Body of pancreas (tissue), 4 donors: ENCODE data around the gene SEC14L6. TPM values are rescaled to one million over a fixed set of nuclear protein-coding genes. Genes with fewer than 3 reads are reported as not detected.
A peak's percentile ranks its signal among the peaks of the same experiment; 100 is the strongest.

Experiments
- ATAC-seq: fragments of 150-250 bp; one replicate; pipeline ENCODE4 v1.9.1; 2016
- DNase-seq, 4 donors: peaks; one replicate each; pipeline ENCODE4 v3.0.0-alpha.2; 2019
- H3K27ac ChIP-seq, 4 donors: fragments of 200-600 bp; sonication (generic); 1 replicate in 3 of 4; 2 replicates in 1 of 4; pipeline versions ENCODE4 v1.5.1 to v1.6.1; 2016 to 2019; ENCODE audit warnings: mild to moderate bottlenecking in 1 of 4, mixed read lengths in 1 of 4, moderate library complexity in 1 of 4
- H3K27me3 ChIP-seq, 2 donors: fragments of 200-600 bp; sonication (generic); one replicate each; pipeline ENCODE4 v1.6.0; 2016; ENCODE audit warnings: mild to moderate bottlenecking in 1 of 2
- H3K36me3 ChIP-seq, 2 donors: fragments of 200-600 bp; sonication (generic); replicated peaks in 1 of 2; 2 replicates each; pipeline ENCODE4 v1.5.1; 2016; ENCODE audit warnings: low read depth in 2 of 2; ENCODE audit not compliant: insufficient read depth in 1 of 2
- H3K4me1 ChIP-seq: fragments of 200-600 bp; sonication (generic); one replicate; pipeline ENCODE4 v1.6.0; 2016
- H3K4me3 ChIP-seq, 2 donors: fragments of 200-600 bp; sonication (generic); 1 replicate in 1 of 2; 2 replicates in 1 of 2; pipeline ENCODE4 v1.5.1; 2016 to 2019
- H3K9me3 ChIP-seq, 3 donors: fragments of 200-600 bp; sonication (generic); 1 replicate in 2 of 3; 2 replicates in 1 of 3; pipeline ENCODE4 v1.5.1; 2016
- CTCF ChIP-seq, 7 experiments: fragments of 450-650 bp in 4 of 7; fragments of 200-600 bp in 3 of 7; sonication (generic) in 3 of 7; IDR thresholded peaks; one replicate each; pipeline ENCODE4 v1.5.1; 2016 to 2019; ENCODE audit warnings: antibody characterized with exemption in 7 of 7
- POLR2A ChIP-seq, 3 donors: fragments of 450-650 bp; IDR thresholded peaks; one replicate each; pipeline ENCODE4 v1.6.1; 2016; ENCODE audit warnings: antibody characterized with exemption in 3 of 3, mild to moderate bottlenecking in 2 of 3
- WGBS, 2 donors: methylation state at CpG; one replicate each; pipeline ENCODE4 v1.1.5; 2017; 5-methylcytosine and 5-hydroxymethylcytosine counted together
- intact Hi-C: fragments of 100-400 bp; cut with DNase I; formaldehyde crosslinking; loops from one replicate; pipeline ENCODE4 v1.15.1; 2023
- total RNA-seq, 2 donors: library from RNA; depleted of rRNA; stranded (reverse); fragments of >200 nt; gene quantifications; one replicate each; pipeline ENCODE4 v1.1.0, GENCODE V29; 2016

SEC14L6 gene
- total RNA-seq, 2 donors from 2014 or later = 0.99 to 2.1 TPM

DNA sequence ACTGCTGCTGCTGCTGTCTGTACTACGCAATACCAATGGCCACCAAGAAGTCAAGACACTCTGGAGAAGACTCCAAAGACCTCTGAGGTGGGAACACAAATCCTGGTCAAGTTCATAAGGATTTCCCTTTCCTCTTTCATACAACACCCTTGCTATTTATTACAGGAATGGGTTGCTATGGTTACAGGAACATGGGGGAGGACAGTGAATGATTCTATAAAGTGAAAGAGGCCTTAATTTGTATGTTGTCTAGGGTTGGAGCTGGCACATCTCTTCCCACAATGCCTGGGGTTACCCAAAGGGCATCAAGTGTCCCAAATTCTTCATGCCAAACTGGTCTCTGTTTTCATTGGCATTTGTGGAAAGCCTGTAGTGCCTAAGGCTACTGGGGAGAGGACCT is 63.4 kb downstream of the SEC14L6 start:
- WGBS, 2 donors = 90 to 94% methylated on average over 1 of the region's 1 CpG
- intact Hi-C loops = loop anchor here (5.0 kb wide), 1 partner anchor 91 kb away; no protein-coding TSS in a partner anchor

GRCh38 chr22:30481711-30482110 is 64.8 kb downstream of the SEC14L6 start:
- ATAC-seq = no peak

More for the DNA sequence above, 63.4 kb downstream of the SEC14L6 start:
- Histone ChIP-seq H3K4me3 (no peak overlapping the region), H3K27ac (no peak overlapping the region), H3K36me3 (no peaks in the 10 kb centered on the region), H3K9me3 (no peaks in the 10 kb centered on the region), H3K4me1 (peaks cover 4% of the 10 kb centered on the region), H3K27me3 (no peaks in the 10 kb centered on the region)
- no peak for DNase-seq
- ATAC-seq = no peak
- TF ChIP-seq POLR2A (IDR thresholded peaks at IDR 0.05) (no peak), CTCF (IDR thresholded peaks at IDR 0.05) (no peak)

GRCh38 chr22:30479981-30480380 is 66.6 kb downstream of the SEC14L6 start:
- H3K36me3 ChIP-seq = no peaks in the 10 kb centered on the region
- 24 to 36% methylated on average over 2 of the region's 2 CpGs for WGBS, 2 donors
- H3K9me3 ChIP-seq = no peaks in the 10 kb centered on the region
- intact Hi-C loops = loop anchor here (5.0 kb wide), 1 partner anchor 88 kb away; no protein-coding TSS in a partner anchor
- no peak overlapping the region for H3K4me3 ChIP-seq
- TF ChIP-seq POLR2A (IDR thresholded peaks at IDR 0.05) = no peak
- TF ChIP-seq CTCF (IDR thresholded peaks at IDR 0.05) = no peak
- H3K4me1 ChIP-seq = no peaks in the 10 kb centered on the region
- no peak for DNase-seq
- H3K27ac ChIP-seq = no peak overlapping the region
- no peaks in the 10 kb centered on the region for H3K27me3 ChIP-seq
- no peak for ATAC-seq

More at GRCh38 chr22:30481711-30482110, 64.8 kb downstream of the SEC14L6 start:
- DNase-seq = no peak
- 86 to 94% methylated on average over 3 to 5 of the region's 5 CpGs for whole genome bisulfite sequencing, 2 donors
- Histone ChIP-seq H3K4me3 (no peak overlapping the region), H3K27ac (no peak overlapping the region), H3K9me3 (no peaks in the 10 kb centered on the region), H3K4me1 (no peaks in the 10 kb centered on the region), H3K27me3 (no peaks in the 10 kb centered on the region), H3K36me3 (no peaks in the 10 kb centered on the region)
- intact Hi-C loops = loop anchor here (5.0 kb wide), 1 partner anchor 89 kb away; no protein-coding TSS in a partner anchor
- TF ChIP-seq CTCF (IDR thresholded peaks at IDR 0.05) (no peak), POLR2A (IDR thresholded peaks at IDR 0.05) (no peak)

DNA sequence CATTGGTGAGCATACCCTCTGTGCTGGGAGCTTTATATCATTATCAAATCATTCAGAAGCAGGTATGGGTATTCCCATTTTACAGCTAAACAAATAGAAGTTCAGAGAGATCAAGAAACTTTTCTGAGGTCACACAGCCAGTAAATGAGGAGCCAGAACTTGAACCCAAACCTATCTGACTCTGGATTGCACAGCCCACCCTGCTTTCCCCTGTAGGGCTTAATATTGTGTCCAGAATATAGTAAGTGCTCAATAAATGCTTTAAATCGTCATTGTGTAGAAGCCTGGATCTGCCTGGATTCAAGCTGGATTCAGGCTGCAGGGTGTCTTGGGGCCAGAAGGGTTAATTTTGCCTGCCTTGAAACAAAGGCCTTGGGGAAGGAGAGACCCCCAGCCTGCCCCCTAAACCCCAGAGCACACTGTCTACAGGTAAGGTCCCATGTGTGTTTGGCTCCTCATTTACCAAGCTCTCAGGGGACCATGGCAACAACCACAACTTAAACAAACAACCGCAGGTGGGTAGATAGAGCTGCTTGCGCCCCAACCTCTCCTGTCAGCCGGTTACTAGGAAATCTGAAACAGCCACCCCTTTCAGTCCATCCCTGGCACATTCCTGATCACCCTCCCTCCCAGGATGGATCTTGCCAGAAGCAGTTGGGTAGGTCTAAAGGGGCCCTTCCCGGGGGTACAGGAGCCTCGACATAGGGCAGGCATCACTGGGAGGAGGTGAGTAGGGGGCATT is 71.7 kb downstream of the SEC14L6 start:
- no peaks in the 10 kb centered on the region for H3K36me3 ChIP-seq
- no peak overlapping the region for H3K27ac ChIP-seq
- no peaks in the 10 kb centered on the region for H3K4me1 ChIP-seq
- intact Hi-C loops = no loop called here
- 24 to 46% methylated on average over 6 of the region's 6 CpGs for WGBS, 2 donors
- H3K9me3 ChIP-seq = no peaks in the 10 kb centered on the region
- no peaks in the 10 kb centered on the region for H3K27me3 ChIP-seq
- DNase-seq = peak in 3 of 4 donors; percentile 37 to 57 (median 50)
- no peak overlapping the region for H3K4me3 ChIP-seq
- ATAC-seq = peak; percentile 56
- TF ChIP-seq POLR2A (IDR thresholded peaks at IDR 0.05) = no peak
- no peak for TF ChIP-seq CTCF (IDR thresholded peaks at IDR 0.05)

- H3K36me3 ChIP-seq = no peaks in the 10 kb centered on the region
- 86 to 91% methylated on average over 4 of the region's 4 CpGs for WGBS, 2 donors
- no peaks in the 10 kb centered on the region for H3K9me3 ChIP-seq
- no peak overlapping the region for H3K4me3 ChIP-seq
- H3K27me3 ChIP-seq = no peaks in the 10 kb centered on the region
- no peak overlapping the region for H3K27ac ChIP-seq
- ATAC-seq = no peak
- H3K4me1 ChIP-seq = no peaks in the 10 kb centered on the region
- no peak for DNase-seq
- TF ChIP-seq POLR2A (IDR thresholded peaks at IDR 0.05) = no peak
- TF ChIP-seq CTCF (IDR thresholded peaks at IDR 0.05) = no peak
- intact Hi-C loops = no loop called here
Observed at GRCh38 chr22:30474121-30474520, 72.4 kb downstream of the SEC14L6 start.
